Measurements from ENCODE around the gene FKBP4. TPM values are rescaled to one million over a fixed set of nuclear protein-coding genes. Genes with fewer than 3 reads are reported as not detected.
A peak's percentile ranks its signal among the peaks of the same experiment; 100 is the strongest.

Gene FKBP4
- total RNA-seq, 1 donor from 2014 or later, result 56.9 TPM

DNA sequence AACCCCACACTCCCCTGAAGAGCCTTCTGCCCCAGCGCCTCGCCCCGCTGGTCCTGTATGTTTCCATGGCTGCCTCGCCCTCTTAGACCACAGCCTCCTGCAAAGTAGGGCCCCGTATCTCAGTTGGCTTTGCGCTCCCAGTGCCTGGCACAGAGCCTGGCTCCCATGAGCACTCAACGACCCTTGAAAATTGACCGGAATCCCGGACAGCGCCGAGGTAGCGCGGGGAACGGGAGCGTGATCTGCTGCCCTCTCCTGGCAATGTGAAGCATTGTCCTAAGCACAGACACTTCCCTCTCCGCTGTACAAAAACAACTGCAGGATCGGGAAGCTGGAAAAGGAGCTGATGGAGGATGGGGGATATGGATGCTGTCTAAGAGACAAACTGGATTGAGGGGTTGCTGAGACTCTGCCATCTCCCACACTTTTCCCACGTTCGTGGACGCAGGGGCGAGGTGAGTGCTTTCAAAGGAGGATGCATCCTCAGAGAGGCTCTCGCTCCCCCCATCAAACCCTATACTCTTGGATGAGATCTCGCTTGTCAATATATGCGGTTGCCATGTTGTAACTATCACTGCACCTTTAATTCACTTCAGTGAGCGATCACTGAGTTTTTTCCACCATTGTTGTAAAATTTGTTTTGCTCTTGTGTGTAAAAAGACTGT lies 10.7 kb upstream of the FKBP4 start:
- ATAC-seq, result peak; percentile 98
- intact Hi-C loops (cut with DNase I), result no loop called here
- peak overlapping the region; percentile 18 for H3K4me3 ChIP-seq

DNA sequence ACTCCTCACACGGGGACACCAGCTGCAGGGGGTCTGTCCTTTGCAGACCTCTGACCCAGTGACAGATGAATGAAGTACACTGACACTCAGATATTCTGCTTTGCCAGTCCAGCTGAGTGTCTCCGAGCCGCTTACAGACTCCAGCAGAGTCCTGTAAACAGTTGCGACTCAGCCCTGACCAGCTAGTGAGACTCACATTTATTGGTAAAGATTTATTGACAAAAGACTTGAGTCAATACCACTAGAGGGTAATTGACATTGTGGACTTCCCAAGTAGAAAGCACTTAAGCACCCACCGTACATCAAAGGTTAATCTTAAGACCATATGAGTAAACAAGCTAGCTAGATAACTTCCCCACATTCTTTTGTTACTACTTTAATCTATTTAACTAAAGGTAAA lies 9.8 kb upstream of the FKBP4 start:
- Histone ChIP-seq H3K4me3 (no peak overlapping the region), H3K27me3 (peaks cover 3% of the 10 kb centered on the region), H3K9me3 (no peaks in the 10 kb centered on the region), H3K4me1 (peaks cover 11% of the 10 kb centered on the region), H3K27ac (no peak overlapping the region), H3K36me3 (no peaks in the 10 kb centered on the region)
- intact Hi-C loops (cut with DNase I), result no loop called here
- ATAC-seq (no peak), DNase-seq (no peak)
- TF ChIP-seq, protein P1, sequence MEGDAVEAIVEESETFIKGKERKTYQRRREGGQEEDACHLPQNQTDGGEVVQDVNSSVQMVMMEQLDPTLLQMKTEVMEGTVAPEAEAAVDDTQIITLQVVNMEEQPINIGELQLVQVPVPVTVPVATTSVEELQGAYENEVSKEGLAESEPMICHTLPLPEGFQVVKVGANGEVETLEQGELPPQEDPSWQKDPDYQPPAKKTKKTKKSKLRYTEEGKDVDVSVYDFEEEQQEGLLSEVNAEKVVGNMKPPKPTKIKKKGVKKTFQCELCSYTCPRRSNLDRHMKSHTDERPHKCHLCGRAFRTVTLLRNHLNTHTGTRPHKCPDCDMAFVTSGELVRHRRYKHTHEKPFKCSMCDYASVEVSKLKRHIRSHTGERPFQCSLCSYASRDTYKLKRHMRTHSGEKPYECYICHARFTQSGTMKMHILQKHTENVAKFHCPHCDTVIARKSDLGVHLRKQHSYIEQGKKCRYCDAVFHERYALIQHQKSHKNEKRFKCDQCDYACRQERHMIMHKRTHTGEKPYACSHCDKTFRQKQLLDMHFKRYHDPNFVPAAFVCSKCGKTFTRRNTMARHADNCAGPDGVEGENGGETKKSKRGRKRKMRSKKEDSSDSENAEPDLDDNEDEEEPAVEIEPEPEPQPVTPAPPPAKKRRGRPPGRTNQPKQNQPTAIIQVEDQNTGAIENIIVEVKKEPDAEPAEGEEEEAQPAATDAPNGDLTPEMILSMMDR (IDR thresholded peaks at IDR 0.05), result no peak

More for the DNA sequence above, 10.7 kb upstream of the FKBP4 start:
- Histone ChIP-seq H3K9me3 (no peaks in the 10 kb centered on the region), H3K27ac (no peak overlapping the region), H3K27me3 (peaks cover 3% of the 10 kb centered on the region), H3K36me3 (no peaks in the 10 kb centered on the region), H3K4me1 (peaks cover 11% of the 10 kb centered on the region)
- DNase-seq, result peak; percentile 83
- TF ChIP-seq, protein P1 (IDR thresholded peaks at IDR 0.05), result peak; percentile 89

DNA sequence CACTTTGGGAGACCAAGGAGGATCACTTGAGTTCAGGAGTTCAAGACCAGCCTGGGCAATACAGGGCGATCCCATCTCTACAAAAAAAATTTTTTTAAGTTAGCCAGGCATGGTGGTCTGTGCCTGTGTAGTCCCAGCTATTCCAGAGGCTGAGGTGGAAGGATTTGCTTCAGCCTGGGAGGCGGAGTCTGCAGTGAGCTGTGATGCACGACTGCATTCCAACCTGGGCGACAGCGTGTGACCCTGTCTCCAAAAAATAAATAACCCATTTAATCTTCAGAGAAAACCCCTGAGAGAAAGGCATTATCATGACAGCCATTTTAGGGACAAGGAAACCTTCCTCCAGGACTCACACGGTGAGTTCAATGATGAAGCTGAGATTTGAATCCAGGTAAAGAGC lies 3.7 kb upstream of the FKBP4 start:
- Histone ChIP-seq H3K9me3 (no peaks in the 10 kb centered on the region), H3K4me3 (no peak overlapping the region), H3K27ac (no peak overlapping the region), H3K4me1 (peaks cover under 1% of the 10 kb centered on the region), H3K36me3 (no peaks in the 10 kb centered on the region), H3K27me3 (no peaks in the 10 kb centered on the region)
- ATAC-seq (no peak), DNase-seq (no peak)
- intact Hi-C loops (cut with DNase I), result no loop called here
- TF ChIP-seq, protein P1 (IDR thresholded peaks at IDR 0.05), result no peak

DNA sequence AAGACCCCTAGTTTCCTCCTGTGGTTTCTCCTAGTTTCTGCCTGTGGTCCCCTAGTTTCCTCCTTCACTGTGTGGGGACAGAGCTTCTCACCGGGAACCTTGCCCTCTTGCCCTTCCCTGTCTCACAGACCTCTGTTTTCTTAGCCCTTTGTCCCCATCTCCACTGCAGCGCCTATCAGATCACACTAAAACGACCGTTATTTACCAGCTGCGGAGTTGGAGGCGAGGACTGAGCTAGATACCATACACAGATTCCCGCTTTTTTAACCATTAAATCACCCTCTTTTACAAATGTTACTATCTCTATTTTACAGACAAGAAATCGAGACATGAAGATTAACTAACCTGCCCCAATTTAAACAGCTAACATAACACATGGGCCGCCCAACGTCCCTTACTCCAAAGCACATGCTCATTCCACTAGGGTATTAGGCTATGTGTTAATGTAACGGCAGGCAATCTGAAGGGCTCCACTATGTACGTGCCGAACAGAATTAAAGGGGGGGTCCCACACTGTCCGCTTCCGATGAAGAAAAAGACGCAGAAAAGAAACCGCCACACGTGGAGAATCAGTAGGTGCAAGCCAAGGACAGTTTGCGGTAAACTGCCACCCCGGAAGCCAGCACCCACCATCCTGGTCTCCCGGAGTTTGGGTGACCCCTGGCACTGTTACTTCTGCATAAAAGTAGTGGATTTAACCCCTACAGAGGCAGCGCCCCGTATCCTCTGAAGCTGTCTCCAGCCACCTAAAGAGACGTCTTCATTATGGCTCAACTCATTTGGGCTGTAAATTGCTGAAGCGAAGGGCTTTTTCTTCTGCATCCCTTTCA lies 1.9 kb upstream of the FKBP4 start:
- DNase-seq (no peak), ATAC-seq (no peak)
- Histone ChIP-seq H3K4me1 (peaks cover 18% of the 10 kb centered on the region), H3K27me3 (no peaks in the 10 kb centered on the region), H3K9me3 (no peaks in the 10 kb centered on the region), H3K27ac (no peak overlapping the region), H3K4me3 (no peak overlapping the region), H3K36me3 (peaks cover 6% of the 10 kb centered on the region)
- TF ChIP-seq, protein P1 (IDR thresholded peaks at IDR 0.05), result no peak
- intact Hi-C loops (cut with DNase I), result no loop called here

DNA sequence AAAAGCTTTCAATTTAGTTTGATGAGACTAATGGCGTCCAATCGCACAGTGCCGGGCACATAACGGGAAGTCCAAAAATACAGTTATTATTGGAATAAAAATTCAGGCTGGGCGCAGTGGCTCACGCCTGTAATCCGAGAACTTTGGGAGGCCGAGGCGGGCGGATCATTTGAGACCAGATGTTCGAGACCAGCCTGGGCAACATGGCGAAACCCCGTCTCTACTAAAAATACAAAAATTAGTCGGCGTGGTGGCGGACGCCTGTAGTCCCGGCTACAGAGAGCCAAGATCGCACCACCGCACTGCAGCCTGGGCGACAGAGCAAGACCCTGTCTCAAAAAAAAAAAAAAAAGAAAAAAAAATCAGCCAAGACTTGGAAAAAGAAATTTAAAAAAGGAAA lies 1.2 kb upstream of the FKBP4 start:
- Histone ChIP-seq H3K27me3 (no peaks in the 10 kb centered on the region), H3K36me3 (peaks cover 13% of the 10 kb centered on the region), H3K27ac (no peak overlapping the region), H3K4me1 (peaks cover 21% of the 10 kb centered on the region), H3K9me3 (no peaks in the 10 kb centered on the region), H3K4me3 (no peak overlapping the region)
- ATAC-seq (no peak), DNase-seq (no peak)
- intact Hi-C loops (cut with DNase I), result no loop called here
- TF ChIP-seq, protein P1 (IDR thresholded peaks at IDR 0.05), result no peak
